K562 (cell line): Measurements from ENCODE around the gene SLC9C2. TPM values are rescaled to one million over a fixed set of nuclear protein-coding genes. Genes with fewer than 3 reads are reported as not detected.
A peak's percentile ranks its signal among the peaks of the same experiment; 100 is the strongest.
"Not testable (repeated sequence)": the region's sequence is repeated elsewhere in the genome, so short reads cannot be mapped to it uniquely, and the experiment has no call there.

Experiments
- ATF7 ChIP-seq: fragments of 450-650 bp; IDR thresholded peaks from 2 replicates; pipeline ENCODE4 v1.7.1; 2014; ENCODE audit warnings: mild to moderate bottlenecking, moderate library complexity
- CBFA2T2 ChIP-seq: fragments of 450-650 bp; conservative IDR thresholded peaks from 2 replicates; pipeline ENCODE4 v1.6.1; 2017; ENCODE audit warnings: mild to moderate bottlenecking
- CTBP1 ChIP-seq: fragments of 450-650 bp; IDR thresholded peaks from 2 replicates; pipeline ENCODE4 v1.6.1; 2016; ENCODE audit warnings: borderline replicate concordance
- EP400 ChIP-seq: fragments of 450-650 bp; IDR thresholded peaks from 2 replicates; pipeline ENCODE4 v1.6.1; 2017; ENCODE audit warnings: antibody characterized with exemption, mild to moderate bottlenecking, moderate library complexity
- FOXJ2 ChIP-seq: fragments of 200-800 bp; sonication (Bioruptor generic); IDR thresholded peaks from 2 replicates; pipeline ENCODE4 v1.6.1; 2016; ENCODE audit warnings: missing genetic modification characterization, missing compliant biosample characterization
- HDAC1 ChIP-seq, 2 experiments: fragments of 450-650 bp; IDR thresholded peaks; 2 replicates each; pipeline ENCODE4 v1.6.1; 2016 to 2017; ENCODE audit warnings: inconsistent platforms in 1 of 2, mild to moderate bottlenecking in 1 of 2, moderate library complexity in 1 of 2
- NCOR1 ChIP-seq: fragments of 450-650 bp; IDR thresholded peaks from 2 replicates; pipeline ENCODE4 v1.6.1; 2016; ENCODE audit warnings: mild to moderate bottlenecking, moderate library complexity
- NR2C2 ChIP-seq, 2 experiments: fragments of 200-800 bp in 1 of 2; sonication (Bioruptor generic) in 1 of 2; sonication (generic) in 1 of 2; formaldehyde crosslinking in 1 of 2; IDR thresholded peaks; 2 replicates each; pipeline versions ENCODE4 v1.6.1 to v1.8.0; 2016 to 2022; ENCODE audit warnings: mild to moderate bottlenecking in 1 of 2, missing compliant biosample characterization in 1 of 2, missing genetic modification characterization in 1 of 2, missing genetic modification reagents in 1 of 2
- RBBP5 ChIP-seq: fragments of 200-600 bp; sonication (generic); IDR thresholded peaks from 2 replicates; pipeline ENCODE4 v1.6.1; 2012; ENCODE audit warnings: borderline replicate concordance, mild to moderate bottlenecking, low read length, control low read depth, inconsistent platforms; ENCODE audit not compliant: insufficient read depth, poor library complexity, severe bottlenecking
- SMARCE1 ChIP-seq: fragments of 450-650 bp; IDR thresholded peaks from 2 replicates; pipeline ENCODE4 v1.7.1; 2016; ENCODE audit warnings: mild to moderate bottlenecking
- SPI1 ChIP-seq: IDR thresholded peaks from 2 replicates; pipeline ENCODE4 v1.6.1; 2011; ENCODE audit warnings: low read depth, low read length, control low read depth, borderline replicate concordance
- ZFX ChIP-seq: sonication (generic); formaldehyde crosslinking; IDR thresholded peaks from 2 replicates; pipeline ENCODE4 v1.8.0; 2022; ENCODE audit warnings: mild to moderate bottlenecking, missing genetic modification reagents, moderate library complexity
- polyA plus RNA-seq, 8 experiments: library from polyadenylated mRNA; depleted of rRNA in 4 of 8; stranded (reverse) in 5 of 8; unstranded in 3 of 8; fragments of >200 nt; fragmentation: Nextera tagmentation in 2 of 8; fragmentation: Illumina TruSeq in 1 of 8; extraction: Ambion mirVana in 2 of 8; extraction: Trizol in 1 of 8; gene quantifications; 2 replicates each; pipeline versions ENCODE4 v1.2.1 to v1.2.3, GENCODE V29; 2011 to 2014; ENCODE audit warnings: inconsistent platforms in 1 of 8, missing spikeins in 1 of 8
- total RNA-seq, 7 experiments: library from RNA; depleted of rRNA in 6 of 7; stranded (reverse); fragments of >200 nt in 6 of 7; fragmentation: Illumina TruSeq in 2 of 7; extraction: Trizol in 2 of 7; gene quantifications; 2 replicates each; pipeline versions ENCODE4 v1.2.1 to v1.2.3, GENCODE V29; 2011 to 2021; ENCODE audit warnings: low replicate concordance in 1 of 7
- TF ChIP-seq, protein P1 (sequence below): fragments of 450-650 bp; IDR thresholded peaks from 2 replicates; pipeline ENCODE4 v1.6.1; 2016; ENCODE audit warnings: mild to moderate bottlenecking, moderate library complexity
- TF ChIP-seq, protein P2 (sequence below), 2 experiments: fragments of 200-800 bp in 1 of 2; sonication (Bioruptor generic) in 1 of 2; sonication (generic) in 1 of 2; formaldehyde crosslinking in 1 of 2; IDR thresholded peaks in 1 of 2; conservative IDR thresholded peaks in 1 of 2; 2 replicates each; pipeline versions ENCODE4 v1.5.0 to v1.6.1; 2016 to 2020; ENCODE audit warnings: missing compliant biosample characterization in 1 of 2, missing genetic modification characterization in 1 of 2, missing genetic modification reagents in 1 of 2

Gene SLC9C2
- total and polyA plus RNA-seq, 9 of the 15 experiments (the other 6 are each of a cell fraction or from before 2014, with no cell fraction given) = 0.11 to 0.22 (median 0.15) TPM; not detected in 5

DNA sequence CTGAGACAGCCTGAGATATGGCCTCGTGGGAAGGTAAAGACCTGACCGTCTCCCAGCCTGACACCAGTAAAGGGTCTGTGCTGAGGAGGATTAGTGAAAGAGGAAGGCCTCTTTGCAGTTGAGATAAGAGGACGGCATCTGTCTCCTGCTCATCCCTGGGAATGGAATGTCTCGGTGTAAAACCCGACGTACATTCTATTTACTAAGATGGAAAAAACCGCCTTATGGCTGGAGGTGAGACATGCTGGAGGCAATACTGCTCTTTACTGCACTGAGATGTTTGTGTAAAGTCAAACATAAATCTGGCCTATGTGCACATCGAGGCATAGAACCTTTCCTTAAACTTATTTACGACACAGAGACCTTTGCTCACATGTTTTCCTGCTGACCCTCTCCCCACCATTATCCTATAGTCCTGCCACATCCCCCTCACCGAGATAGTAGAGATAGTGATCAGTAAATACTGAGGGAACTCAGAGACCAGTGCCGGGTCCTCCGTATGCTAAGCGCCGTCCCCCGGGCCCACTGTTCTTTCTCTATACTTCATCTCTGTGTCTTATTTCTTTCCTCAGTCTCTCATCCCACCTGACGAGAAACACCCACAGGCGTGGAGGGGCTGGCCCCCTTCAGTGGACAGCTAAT is 128.0 kb downstream of the SLC9C2 start (continued):
- TF ChIP-seq, protein P1, sequence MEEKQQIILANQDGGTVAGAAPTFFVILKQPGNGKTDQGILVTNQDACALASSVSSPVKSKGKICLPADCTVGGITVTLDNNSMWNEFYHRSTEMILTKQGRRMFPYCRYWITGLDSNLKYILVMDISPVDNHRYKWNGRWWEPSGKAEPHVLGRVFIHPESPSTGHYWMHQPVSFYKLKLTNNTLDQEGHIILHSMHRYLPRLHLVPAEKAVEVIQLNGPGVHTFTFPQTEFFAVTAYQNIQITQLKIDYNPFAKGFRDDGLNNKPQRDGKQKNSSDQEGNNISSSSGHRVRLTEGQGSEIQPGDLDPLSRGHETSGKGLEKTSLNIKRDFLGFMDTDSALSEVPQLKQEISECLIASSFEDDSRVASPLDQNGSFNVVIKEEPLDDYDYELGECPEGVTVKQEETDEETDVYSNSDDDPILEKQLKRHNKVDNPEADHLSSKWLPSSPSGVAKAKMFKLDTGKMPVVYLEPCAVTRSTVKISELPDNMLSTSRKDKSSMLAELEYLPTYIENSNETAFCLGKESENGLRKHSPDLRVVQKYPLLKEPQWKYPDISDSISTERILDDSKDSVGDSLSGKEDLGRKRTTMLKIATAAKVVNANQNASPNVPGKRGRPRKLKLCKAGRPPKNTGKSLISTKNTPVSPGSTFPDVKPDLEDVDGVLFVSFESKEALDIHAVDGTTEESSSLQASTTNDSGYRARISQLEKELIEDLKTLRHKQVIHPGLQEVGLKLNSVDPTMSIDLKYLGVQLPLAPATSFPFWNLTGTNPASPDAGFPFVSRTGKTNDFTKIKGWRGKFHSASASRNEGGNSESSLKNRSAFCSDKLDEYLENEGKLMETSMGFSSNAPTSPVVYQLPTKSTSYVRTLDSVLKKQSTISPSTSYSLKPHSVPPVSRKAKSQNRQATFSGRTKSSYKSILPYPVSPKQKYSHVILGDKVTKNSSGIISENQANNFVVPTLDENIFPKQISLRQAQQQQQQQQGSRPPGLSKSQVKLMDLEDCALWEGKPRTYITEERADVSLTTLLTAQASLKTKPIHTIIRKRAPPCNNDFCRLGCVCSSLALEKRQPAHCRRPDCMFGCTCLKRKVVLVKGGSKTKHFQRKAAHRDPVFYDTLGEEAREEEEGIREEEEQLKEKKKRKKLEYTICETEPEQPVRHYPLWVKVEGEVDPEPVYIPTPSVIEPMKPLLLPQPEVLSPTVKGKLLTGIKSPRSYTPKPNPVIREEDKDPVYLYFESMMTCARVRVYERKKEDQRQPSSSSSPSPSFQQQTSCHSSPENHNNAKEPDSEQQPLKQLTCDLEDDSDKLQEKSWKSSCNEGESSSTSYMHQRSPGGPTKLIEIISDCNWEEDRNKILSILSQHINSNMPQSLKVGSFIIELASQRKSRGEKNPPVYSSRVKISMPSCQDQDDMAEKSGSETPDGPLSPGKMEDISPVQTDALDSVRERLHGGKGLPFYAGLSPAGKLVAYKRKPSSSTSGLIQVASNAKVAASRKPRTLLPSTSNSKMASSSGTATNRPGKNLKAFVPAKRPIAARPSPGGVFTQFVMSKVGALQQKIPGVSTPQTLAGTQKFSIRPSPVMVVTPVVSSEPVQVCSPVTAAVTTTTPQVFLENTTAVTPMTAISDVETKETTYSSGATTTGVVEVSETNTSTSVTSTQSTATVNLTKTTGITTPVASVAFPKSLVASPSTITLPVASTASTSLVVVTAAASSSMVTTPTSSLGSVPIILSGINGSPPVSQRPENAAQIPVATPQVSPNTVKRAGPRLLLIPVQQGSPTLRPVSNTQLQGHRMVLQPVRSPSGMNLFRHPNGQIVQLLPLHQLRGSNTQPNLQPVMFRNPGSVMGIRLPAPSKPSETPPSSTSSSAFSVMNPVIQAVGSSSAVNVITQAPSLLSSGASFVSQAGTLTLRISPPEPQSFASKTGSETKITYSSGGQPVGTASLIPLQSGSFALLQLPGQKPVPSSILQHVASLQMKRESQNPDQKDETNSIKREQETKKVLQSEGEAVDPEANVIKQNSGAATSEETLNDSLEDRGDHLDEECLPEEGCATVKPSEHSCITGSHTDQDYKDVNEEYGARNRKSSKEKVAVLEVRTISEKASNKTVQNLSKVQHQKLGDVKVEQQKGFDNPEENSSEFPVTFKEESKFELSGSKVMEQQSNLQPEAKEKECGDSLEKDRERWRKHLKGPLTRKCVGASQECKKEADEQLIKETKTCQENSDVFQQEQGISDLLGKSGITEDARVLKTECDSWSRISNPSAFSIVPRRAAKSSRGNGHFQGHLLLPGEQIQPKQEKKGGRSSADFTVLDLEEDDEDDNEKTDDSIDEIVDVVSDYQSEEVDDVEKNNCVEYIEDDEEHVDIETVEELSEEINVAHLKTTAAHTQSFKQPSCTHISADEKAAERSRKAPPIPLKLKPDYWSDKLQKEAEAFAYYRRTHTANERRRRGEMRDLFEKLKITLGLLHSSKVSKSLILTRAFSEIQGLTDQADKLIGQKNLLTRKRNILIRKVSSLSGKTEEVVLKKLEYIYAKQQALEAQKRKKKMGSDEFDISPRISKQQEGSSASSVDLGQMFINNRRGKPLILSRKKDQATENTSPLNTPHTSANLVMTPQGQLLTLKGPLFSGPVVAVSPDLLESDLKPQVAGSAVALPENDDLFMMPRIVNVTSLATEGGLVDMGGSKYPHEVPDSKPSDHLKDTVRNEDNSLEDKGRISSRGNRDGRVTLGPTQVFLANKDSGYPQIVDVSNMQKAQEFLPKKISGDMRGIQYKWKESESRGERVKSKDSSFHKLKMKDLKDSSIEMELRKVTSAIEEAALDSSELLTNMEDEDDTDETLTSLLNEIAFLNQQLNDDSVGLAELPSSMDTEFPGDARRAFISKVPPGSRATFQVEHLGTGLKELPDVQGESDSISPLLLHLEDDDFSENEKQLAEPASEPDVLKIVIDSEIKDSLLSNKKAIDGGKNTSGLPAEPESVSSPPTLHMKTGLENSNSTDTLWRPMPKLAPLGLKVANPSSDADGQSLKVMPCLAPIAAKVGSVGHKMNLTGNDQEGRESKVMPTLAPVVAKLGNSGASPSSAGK = peak; percentile 33; the same call in 1 of the 2 replicates
- TF ChIP-seq NR2C2 (CRISPR knock-in tag; IDR thresholded peaks at IDR 0.05) = not testable (repeated sequence)
- TF ChIP-seq NR2C2 (tag; IDR thresholded peaks at IDR 0.05) = peak; percentile 54; the same call in 1 of the 2 replicates
- 0 out of 2 replicates have a peak, but pooled peaks have one; percentile 8 for TF ChIP-seq ATF7
- peak; percentile 72 for TF ChIP-seq FOXJ2
- TF ChIP-seq ZFX (CRISPR knock-in tag) = peak; percentile 42
- TF ChIP-seq CBFA2T2 = peak; percentile 10; the same call in 1 of the 2 replicates
- TF ChIP-seq, protein P2, sequence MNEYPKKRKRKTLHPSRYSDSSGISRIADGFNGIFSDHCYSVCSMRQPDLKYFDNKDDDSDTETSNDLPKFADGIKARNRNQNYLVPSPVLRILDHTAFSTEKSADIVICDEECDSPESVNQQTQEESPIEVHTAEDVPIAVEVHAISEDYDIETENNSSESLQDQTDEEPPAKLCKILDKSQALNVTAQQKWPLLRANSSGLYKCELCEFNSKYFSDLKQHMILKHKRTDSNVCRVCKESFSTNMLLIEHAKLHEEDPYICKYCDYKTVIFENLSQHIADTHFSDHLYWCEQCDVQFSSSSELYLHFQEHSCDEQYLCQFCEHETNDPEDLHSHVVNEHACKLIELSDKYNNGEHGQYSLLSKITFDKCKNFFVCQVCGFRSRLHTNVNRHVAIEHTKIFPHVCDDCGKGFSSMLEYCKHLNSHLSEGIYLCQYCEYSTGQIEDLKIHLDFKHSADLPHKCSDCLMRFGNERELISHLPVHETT (CRISPR knock-in tag; conservative IDR thresholded peaks at IDR 0.05 in 1 of 2, IDR thresholded peaks at IDR 0.05 in 1 of 2) = peak in 1 of 2 experiments; percentile 36; a peak in 1 of 4 replicates
- peak; percentile 74; the same call in 1 of the 2 replicates for TF ChIP-seq SMARCE1
- TF ChIP-seq CTBP1 = peak; percentile 95; the same call in 1 of the 2 replicates
- 0 out of 2 replicates have a peak, but pooled peaks have one; percentile 6 for TF ChIP-seq NCOR1
- TF ChIP-seq EP400 = 0 out of 2 replicates have a peak, but pooled peaks have one; percentile 19
- TF ChIP-seq SPI1 = peak; percentile 85
- peak; percentile 51 for TF ChIP-seq RBBP5
- TF ChIP-seq HDAC1 (IDR thresholded peaks at IDR 0.05) = 0 out of 4 replicates have a peak, but pooled peaks of 1 of the 2 experiments have one; percentile 10
